Stimulated activated naive CD8-positive, alpha-beta T cell treated with anti-CD3 and anti-CD28 coated beads, Interleukin-15, Interleukin-2, amounts not matched to agents 100 ng/mL and 50 ng/mL, for 24 hours (primary cell): ENCODE measurements around the gene THAP6.
"Not testable (repeated sequence)": the region's sequence is repeated elsewhere in the genome, so short reads cannot be mapped to it uniquely, and the experiment has no call there.

Source experiments
- H3K27ac Mint-ChIP-seq: one replicate; pipeline ENCODE4 v1.8.0; 2021; ENCODE audit warnings: mild to moderate bottlenecking, mixed read lengths
- H3K27me3 Mint-ChIP-seq: one replicate; pipeline ENCODE4 v1.8.0; 2021; ENCODE audit warnings: mixed read lengths
- H3K36me3 Mint-ChIP-seq: one replicate; pipeline ENCODE4 v1.8.0; 2021; ENCODE audit warnings: low read depth, mixed read lengths
- H3K4me1 Mint-ChIP-seq: one replicate; pipeline ENCODE4 v1.8.0; 2021; ENCODE audit warnings: low read depth, mixed read lengths
- H3K4me3 Mint-ChIP-seq: one replicate; pipeline ENCODE4 v1.8.0; 2021; ENCODE audit warnings: mild to moderate bottlenecking, mixed read lengths
- H3K9me3 Mint-ChIP-seq: one replicate; pipeline ENCODE4 v1.8.0; 2021; ENCODE audit warnings: mixed read lengths

The THAP6 gene, protein sequence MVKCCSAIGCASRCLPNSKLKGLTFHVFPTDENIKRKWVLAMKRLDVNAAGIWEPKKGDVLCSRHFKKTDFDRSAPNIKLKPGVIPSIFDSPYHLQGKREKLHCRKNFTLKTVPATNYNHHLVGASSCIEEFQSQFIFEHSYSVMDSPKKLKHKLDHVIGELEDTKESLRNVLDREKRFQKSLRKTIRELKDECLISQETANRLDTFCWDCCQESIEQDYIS

DNA sequence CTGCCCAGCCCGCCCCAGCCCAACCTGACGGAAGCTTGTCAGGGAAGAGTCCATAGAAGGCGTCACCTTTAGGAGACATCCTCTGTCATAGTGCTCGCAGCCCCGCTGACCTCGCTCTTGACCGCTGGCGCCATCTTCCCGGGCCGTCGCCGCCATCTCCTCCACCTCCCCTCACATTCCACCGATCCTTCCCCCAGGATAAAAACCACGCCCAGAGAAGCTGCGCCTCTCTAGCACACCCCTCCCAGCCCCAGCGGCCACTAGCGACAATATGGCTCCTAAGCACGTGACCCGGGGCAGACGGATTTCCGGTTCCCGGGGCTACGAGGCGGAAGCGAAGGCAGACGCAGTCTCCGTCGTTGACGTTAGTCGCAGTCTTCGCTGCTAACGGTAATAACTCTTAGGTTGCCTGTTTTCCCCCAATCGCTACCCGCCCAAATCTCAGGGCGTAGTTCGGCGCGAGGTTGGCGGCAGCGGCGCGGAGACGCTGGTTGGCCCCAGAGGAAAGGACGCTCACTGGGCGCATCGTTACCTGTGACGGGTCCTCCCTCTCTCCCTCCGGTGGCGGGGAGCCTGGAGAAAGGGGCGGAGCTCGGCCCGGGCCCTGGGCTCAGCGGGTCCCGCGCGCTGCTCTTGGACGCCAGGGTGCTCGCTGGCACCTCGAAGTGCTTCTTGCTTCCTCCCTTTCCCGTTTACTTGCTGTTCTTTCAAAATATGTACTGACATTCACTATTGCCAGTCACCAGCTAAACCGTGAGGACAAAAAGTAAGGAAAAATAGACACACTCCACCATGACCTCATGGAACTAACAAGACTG lies at the start of gene THAP6, which contains the start of gene RCHY1:
Gene THAP6, plus strand, starts transcription at position 343 of the 818 bp plus-strand sequence. CDS start 980 bp downstream, outside the sequence.
Gene RCHY1, minus strand, starts transcription at position 273 of the 818 bp plus-strand sequence. Its CDS starts 117 bp downstream, at position 156.
- Mint-ChIP-seq H3K27ac (peak within 1 kb of the TSS; percentile 94), H3K9me3 (peaks cover 7% of the 10 kb centered on the region), H3K36me3 (peaks cover 48% of the 10 kb centered on the region), H3K4me3 (no peak within 1 kb of the TSS), H3K27me3 (no peaks in the 10 kb centered on the region), H3K4me1 (peaks cover 31% of the 10 kb centered on the region)

DNA sequence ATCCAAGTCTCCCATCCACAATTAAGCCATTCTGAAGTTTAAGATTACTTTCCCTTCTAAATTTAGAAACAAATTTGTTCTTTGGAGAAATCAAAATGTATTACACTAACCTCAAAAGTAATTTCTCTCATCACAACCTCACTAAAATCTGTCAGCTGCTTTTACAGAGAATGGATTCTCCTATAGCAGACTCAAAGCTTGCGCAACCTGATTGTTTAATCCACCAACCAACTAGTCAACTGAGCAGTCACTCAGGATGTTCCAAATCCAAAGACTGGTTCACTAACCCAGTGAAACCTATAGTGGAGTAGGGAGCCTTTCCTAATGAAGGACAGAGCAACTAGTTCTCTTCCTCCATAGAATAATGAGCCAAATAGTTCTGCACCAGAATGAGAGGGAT lies 44.4 kb upstream of the THAP6 start:
- no peak overlapping the region for H3K27ac Mint-ChIP-seq
- H3K4me3 Mint-ChIP-seq = no peak overlapping the region
- no peaks in the 10 kb centered on the region for H3K9me3 Mint-ChIP-seq

DNA sequence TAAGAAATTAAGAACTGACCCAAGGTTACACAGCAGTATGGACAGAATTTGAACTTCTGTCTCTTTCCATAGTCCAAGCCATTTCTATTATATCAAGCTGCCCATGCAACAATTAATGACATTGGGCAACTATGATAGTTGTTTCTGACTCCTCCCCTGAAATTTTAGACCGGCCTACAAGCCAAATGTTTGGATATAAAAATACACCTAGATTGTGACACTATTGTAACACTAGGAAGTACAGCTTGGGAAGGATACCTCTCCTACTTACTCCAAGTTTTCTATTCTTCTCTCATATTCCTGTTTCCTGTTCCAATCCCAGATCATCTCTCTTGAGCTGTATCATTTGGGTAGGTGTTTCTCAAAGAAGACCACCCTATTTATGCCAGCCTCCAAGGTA lies 43.5 kb upstream of the THAP6 start:
- Mint-ChIP-seq H3K4me1 (no peaks in the 10 kb centered on the region), H3K9me3 (no peaks in the 10 kb centered on the region), H3K36me3 (peaks cover 25% of the 10 kb centered on the region), H3K27ac (no peak overlapping the region), H3K4me3 (no peak overlapping the region), H3K27me3 (no peaks in the 10 kb centered on the region)

More for the DNA sequence above, 44.4 kb upstream of the THAP6 start:
- H3K36me3 Mint-ChIP-seq = peaks cover 20% of the 10 kb centered on the region
- no peaks in the 10 kb centered on the region for H3K27me3 Mint-ChIP-seq
- no peaks in the 10 kb centered on the region for H3K4me1 Mint-ChIP-seq

DNA sequence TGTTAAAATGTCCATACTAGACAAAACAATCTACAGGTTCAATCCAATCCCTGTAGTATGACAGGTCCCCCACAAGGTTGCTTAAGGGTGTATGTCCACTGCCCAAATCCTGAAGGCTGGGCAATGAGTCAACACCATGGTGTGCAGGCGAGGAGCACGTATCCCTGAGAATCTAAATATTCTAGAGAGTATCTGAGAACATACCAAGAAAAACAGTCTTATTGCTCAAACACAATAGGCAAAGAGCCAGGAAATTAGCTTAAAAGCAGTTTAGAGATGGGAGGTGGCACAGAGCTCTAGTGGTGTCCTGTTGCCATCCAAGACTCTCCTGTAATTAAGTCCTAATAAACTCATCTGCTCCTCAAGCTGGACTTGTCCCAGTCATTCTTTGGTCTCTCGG lies 37.1 kb upstream of the THAP6 start:
- no peaks in the 10 kb centered on the region for H3K9me3 Mint-ChIP-seq
- H3K36me3 Mint-ChIP-seq = peaks cover 74% of the 10 kb centered on the region
- H3K27ac Mint-ChIP-seq = no peak overlapping the region
- no peaks in the 10 kb centered on the region for H3K4me1 Mint-ChIP-seq
- H3K4me3 Mint-ChIP-seq = no peak overlapping the region
- no peaks in the 10 kb centered on the region for H3K27me3 Mint-ChIP-seq

DNA sequence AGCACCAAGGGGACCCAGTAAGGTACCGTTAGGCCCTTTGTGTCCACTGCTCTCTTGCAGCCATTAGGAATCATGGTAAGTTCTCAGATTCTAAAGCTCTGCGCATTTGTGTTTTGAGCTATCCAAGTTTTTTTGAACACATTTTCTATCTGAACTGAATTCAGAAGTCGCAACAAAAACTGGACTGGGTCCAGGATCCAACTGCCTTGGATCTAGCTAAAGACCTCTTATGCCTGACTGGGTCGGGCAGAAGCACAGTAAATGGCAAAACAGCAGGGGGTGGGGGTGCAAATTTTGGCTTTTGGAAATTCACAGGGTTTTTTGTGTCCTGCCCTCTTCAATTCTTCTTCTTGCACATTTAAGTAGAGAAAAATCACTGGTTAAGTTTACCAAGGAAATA lies 30.1 kb upstream of the THAP6 start:
- peaks cover 53% of the 10 kb centered on the region for H3K36me3 Mint-ChIP-seq

DNA sequence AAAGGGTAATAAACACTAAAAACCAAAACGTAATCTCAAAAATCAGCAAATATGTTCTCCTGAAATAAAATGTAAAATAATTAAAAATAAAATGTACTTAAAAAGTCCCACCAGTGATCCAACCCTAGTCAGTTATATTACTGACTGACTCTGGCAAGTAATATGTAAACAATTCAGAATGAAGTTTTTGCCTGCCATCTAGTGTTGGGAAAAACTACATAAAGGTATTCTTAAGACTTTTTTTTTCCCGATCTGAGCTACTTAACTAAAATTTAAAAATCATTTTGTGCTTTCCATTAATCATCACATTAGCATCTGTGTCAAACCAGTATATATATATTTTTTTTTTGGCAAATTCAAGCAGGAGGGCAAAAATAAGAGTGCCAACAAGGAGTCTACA lies 24.1 kb upstream of the THAP6 start:
- H3K36me3 Mint-ChIP-seq = peaks cover 48% of the 10 kb centered on the region
- H3K9me3 Mint-ChIP-seq = no peaks in the 10 kb centered on the region
- H3K27me3 Mint-ChIP-seq = no peaks in the 10 kb centered on the region
- no peak overlapping the region for H3K27ac Mint-ChIP-seq
- no peak overlapping the region for H3K4me3 Mint-ChIP-seq
- no peaks in the 10 kb centered on the region for H3K4me1 Mint-ChIP-seq

More for the DNA sequence above, 30.1 kb upstream of the THAP6 start:
- Mint-ChIP-seq H3K27me3 (no peaks in the 10 kb centered on the region), H3K4me3 (no peak overlapping the region), H3K27ac (no peak overlapping the region), H3K9me3 (no peaks in the 10 kb centered on the region), H3K4me1 (no peaks in the 10 kb centered on the region)

DNA sequence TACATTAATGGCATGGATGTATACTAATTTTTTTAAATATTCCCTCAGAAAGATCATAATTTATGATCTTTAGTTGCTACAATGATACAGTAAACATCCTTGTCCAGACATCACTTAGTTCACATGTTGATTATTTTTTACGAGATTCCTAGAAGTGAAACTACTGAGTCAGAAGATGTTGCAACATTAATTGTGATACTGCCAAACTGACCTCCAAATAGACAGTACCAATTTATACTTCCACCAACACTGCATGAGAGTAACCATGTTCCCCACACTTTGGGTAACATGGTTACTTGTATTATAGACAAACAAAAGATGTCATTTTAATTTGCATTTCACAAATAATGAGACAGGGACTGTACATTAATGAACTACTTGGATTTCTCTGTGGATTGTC lies 19.7 kb upstream of the THAP6 start:
- Mint-ChIP-seq H3K36me3 (peaks cover 70% of the 10 kb centered on the region), H3K4me1 (peaks cover 34% of the 10 kb centered on the region), H3K27ac (no peak overlapping the region), H3K4me3 (no peak overlapping the region), H3K9me3 (peaks cover 4% of the 10 kb centered on the region), H3K27me3 (no peaks in the 10 kb centered on the region)

DNA sequence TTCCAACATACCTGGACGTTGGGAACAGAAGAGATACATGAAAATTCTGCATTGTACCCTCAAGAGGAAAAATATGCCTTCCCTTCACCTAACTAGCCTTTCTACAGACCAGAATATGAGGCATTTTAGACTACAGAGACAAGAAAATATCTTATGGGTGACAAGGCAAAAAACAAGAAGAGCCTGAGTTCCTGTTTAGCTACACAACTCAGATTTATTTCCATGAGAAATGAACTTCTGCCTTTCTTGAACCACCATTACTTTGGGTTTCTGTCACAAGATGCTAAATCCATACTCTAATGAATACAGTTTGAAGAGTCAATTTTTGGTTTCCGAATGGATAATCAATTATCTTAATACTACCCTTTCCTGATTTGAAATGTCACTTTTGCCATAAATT lies 18.8 kb upstream of the THAP6 start:
- peak overlapping the region; percentile 7 for H3K27ac Mint-ChIP-seq
- peaks cover 34% of the 10 kb centered on the region for H3K4me1 Mint-ChIP-seq
- H3K36me3 Mint-ChIP-seq = peaks cover 70% of the 10 kb centered on the region
- H3K9me3 Mint-ChIP-seq = peaks cover 4% of the 10 kb centered on the region
- H3K27me3 Mint-ChIP-seq = no peaks in the 10 kb centered on the region
- H3K4me3 Mint-ChIP-seq = no peak overlapping the region

DNA sequence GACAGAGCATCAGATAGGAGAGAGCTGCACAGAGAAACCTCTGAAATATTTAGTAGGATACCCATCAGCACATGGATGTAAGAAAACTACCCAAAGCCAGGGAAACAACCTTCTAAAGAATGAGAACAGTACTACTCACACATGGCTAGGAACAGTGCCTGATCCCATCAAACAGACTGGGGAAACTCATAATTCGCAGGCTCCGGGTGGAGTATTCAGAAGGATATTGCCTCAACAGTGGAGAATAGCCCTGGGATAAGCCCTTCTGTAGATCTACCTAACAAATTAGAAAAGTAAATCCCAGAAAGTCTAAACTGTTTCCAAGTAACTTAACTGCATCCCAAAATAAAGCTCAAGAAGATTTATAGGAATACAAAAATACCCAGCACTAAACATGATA lies 17.9 kb upstream of the THAP6 start:
- Mint-ChIP-seq H3K36me3 (peaks cover 69% of the 10 kb centered on the region), H3K4me3 (no peak overlapping the region), H3K4me1 (peaks cover 34% of the 10 kb centered on the region), H3K9me3 (peaks cover 4% of the 10 kb centered on the region), H3K27me3 (no peaks in the 10 kb centered on the region), H3K27ac (no peak overlapping the region)

DNA sequence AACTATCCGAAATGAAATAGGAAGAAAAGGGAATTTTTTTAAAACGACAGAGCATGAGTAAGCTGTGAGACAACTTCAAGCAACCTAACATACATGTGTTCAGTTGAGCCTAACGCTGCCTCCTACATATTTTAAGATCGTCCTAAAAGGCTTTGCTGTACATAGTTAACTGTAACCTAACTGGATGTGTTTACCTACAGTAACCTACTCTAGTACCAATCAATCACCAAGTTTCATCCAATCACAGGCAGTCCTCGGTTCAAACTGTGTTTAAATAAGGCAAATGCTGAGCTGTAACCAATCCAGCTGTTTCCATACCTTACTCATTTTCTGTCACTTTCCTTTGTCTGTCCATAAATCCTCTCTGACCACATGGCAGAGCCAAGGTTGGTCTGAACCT lies 17.1 kb upstream of the THAP6 start:
- H3K4me1 Mint-ChIP-seq = peaks cover 34% of the 10 kb centered on the region
- H3K4me3 Mint-ChIP-seq = no peak overlapping the region
- peaks cover 64% of the 10 kb centered on the region for H3K36me3 Mint-ChIP-seq
- peaks cover 4% of the 10 kb centered on the region for H3K9me3 Mint-ChIP-seq
- H3K27me3 Mint-ChIP-seq = no peaks in the 10 kb centered on the region
- no peak overlapping the region for H3K27ac Mint-ChIP-seq

DNA sequence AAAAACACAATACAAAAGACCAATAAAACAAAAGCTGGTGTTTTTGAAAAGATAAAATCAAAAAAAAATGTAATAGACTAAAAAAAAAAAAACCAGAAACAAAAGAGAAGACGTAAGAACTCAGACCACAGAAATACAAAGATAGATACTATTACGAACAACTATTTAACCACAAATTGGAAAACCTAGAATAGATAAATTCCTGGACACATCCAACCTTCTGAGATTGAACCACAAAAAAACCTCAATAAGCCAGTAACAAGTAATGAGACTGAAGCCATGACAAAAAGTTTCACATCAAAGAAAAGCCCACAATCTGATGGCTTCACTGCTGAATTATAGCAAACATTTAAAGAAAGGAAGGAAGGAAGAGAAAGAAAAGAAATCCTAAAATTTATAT lies 16.2 kb upstream of the THAP6 start:
- Mint-ChIP-seq H3K4me3 (no peak overlapping the region), H3K4me1 (peaks cover 34% of the 10 kb centered on the region), H3K36me3 (peaks cover 64% of the 10 kb centered on the region), H3K9me3 (peaks cover 4% of the 10 kb centered on the region), H3K27ac (peak overlapping the region; percentile 21), H3K27me3 (no peaks in the 10 kb centered on the region)

DNA sequence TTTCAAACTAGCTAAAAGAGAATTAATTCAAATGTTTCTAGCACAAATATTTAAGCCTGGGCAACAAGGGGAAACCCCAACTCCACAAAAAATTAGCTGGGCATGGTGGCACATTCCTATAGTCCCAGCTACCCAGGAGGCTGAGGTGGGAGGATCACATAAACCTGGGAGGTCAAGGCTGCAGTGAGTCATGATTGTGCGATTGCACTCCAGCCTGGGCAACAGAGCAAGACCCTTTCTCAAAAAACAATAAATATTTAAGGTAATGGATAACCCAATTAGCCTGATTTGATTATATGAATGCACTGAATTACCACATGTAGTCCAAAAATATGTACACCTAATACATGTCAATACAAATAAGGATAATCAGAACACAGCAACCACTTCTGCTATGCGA lies 14.4 kb upstream of the THAP6 start:
- Mint-ChIP-seq H3K36me3 (peaks cover 66% of the 10 kb centered on the region), H3K9me3 (peaks cover 4% of the 10 kb centered on the region), H3K27ac (no peak overlapping the region), H3K27me3 (no peaks in the 10 kb centered on the region), H3K4me3 (no peak overlapping the region), H3K4me1 (peaks cover 34% of the 10 kb centered on the region)

DNA sequence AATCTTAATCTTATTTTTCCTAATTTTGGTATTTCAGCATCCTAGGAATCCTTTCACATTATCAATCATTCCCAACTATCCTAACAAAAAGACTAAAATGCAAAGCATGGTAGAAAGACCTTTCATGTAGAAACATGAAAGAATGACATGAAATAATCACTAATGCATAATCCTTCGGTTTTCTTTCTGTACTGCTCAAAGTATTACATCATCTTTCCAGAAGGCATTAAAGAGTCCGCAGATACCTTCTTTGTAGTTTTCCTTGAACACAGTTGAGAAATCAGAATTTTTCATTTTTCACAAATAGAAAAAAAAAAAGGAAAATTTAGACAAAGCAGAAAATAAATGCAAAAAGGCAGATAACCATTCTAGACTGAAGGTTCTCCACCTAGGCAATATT lies 11.6 kb upstream of the THAP6 start:
- no peak overlapping the region for H3K27ac Mint-ChIP-seq
- peaks cover 81% of the 10 kb centered on the region for H3K36me3 Mint-ChIP-seq
- H3K9me3 Mint-ChIP-seq = peaks cover 4% of the 10 kb centered on the region
- peaks cover 22% of the 10 kb centered on the region for H3K4me1 Mint-ChIP-seq
- H3K4me3 Mint-ChIP-seq = no peak overlapping the region
- no peaks in the 10 kb centered on the region for H3K27me3 Mint-ChIP-seq

DNA sequence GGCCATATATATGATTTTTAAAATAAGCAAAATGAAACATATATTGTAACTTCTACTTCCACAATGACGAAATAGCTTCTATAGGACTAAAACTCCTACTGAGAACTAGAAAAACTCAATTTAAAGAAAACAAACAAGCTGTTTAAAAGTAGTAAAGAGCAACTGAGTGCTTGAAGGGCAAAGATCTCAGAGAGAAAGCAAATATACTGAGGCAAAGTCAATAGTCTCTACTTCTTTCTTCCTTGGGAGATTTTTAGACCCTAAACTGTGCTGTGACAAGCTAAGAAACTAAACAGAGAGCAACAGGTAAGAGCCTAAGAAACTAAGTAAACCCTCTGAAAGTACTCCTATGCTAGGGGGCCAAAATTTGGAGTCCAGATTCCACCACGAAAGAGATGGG lies 8.6 kb upstream of the THAP6 start:
- peaks cover 74% of the 10 kb centered on the region for H3K36me3 Mint-ChIP-seq
- no peak overlapping the region for H3K27ac Mint-ChIP-seq
- H3K27me3 Mint-ChIP-seq = no peaks in the 10 kb centered on the region
- H3K9me3 Mint-ChIP-seq = peaks cover 7% of the 10 kb centered on the region
- H3K4me1 Mint-ChIP-seq = peaks cover 6% of the 10 kb centered on the region
- no peak overlapping the region for H3K4me3 Mint-ChIP-seq

DNA sequence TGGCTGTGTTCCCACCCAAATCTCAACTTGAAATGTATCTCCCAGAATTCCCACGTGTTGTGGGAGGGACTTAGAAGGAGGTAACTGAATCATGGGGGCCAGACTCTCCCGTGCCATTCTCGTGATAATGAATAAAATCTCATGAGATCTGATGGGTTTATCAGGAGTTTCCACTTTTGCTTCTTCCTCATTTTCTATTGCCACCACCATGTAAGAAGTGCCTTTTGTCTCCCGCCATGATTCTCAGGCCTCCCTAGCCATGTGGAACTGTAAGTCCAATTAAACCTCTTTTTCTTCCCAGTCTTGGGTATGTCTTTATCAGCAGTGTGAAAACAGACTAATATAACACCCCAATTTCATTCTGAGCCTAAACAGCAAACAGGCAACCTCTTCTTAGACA lies 4.7 kb upstream of the THAP6 start:
- Mint-ChIP-seq H3K4me3 (peak overlapping the region; percentile 59), H3K36me3 (peaks cover 57% of the 10 kb centered on the region)
- not testable (repeated sequence) for H3K27me3 Mint-ChIP-seq, H3K27ac Mint-ChIP-seq, H3K9me3 Mint-ChIP-seq, H3K4me1 Mint-ChIP-seq
